ENCODE data around the gene GSTK1. TPM values are rescaled to one million over a fixed set of nuclear protein-coding genes. Genes with fewer than 3 reads are reported as not detected.

GSTK1 gene
- polyA plus RNA-seq, 1 of the 3 experiments (the other 2 are of a cell fraction) = 299 TPM

- POLR2A ChIA-PET = no interaction called here
- H2AFZ ChIP-seq (ENCODE audit: low read depth) = no peak overlapping the region
- no peaks in the 10 kb centered on the region for H3K36me3 ChIP-seq (replicated peaks in 1 of 2; ENCODE audit: control insufficient read depth in 1 of 2, insufficient read depth in 2 of 2, low read length in 1 of 2)
- peaks cover 0 to 1% of the 10 kb centered on the region in 2 experiments; a peak in 1 of 4 replicates for H3K4me1 ChIP-seq (ENCODE audit: control insufficient read depth in 1 of 2, insufficient read depth in 2 of 2, low read depth in 1 of 2, low read length in 1 of 2)
- H3K27me3 ChIP-seq (ENCODE audit: insufficient read depth) = no peaks in the 10 kb centered on the region
- no peaks in the 10 kb centered on the region for H3F3A ChIP-seq (replicated peaks; ENCODE audit: insufficient read depth)
- H3K4me3 ChIP-seq (ENCODE audit: low read depth in 2 of 2, low read length in 1 of 2) = no peak overlapping the region
- no peak for DNase-seq
- CTCF ChIA-PET = interaction anchor here (0.7 to 5.0 kb wide), 8 partner anchors 9 to 167 kb away, joined by 3 to 33 read pairs (median 4); no protein-coding TSS in a partner anchor
- no peaks in the 10 kb centered on the region for H3K79me2 ChIP-seq (ENCODE audit: insufficient read depth)
- no peaks in the 10 kb centered on the region for H3K9me2 ChIP-seq
- TF ChIP-seq RCOR1 (IDR thresholded peaks at IDR 0.05; ENCODE audit: low read length) (no peak), MEF2A (IDR thresholded peaks at IDR 0.05; ENCODE audit: borderline replicate concordance, low read depth) (no peak), IRF3 (IDR thresholded peaks at IDR 0.05; ENCODE audit: low read depth, low read length) (no peak), EZH2phosphoT487 (IDR thresholded peaks at IDR 0.05; ENCODE audit: borderline replicate concordance, low read depth) (no peak), FOSL2 (IDR thresholded peaks at IDR 0.05; ENCODE audit: borderline replicate concordance, low read depth) (no peak)
- no peak overlapping the region for H3K27ac ChIP-seq (ENCODE audit: low read depth in 2 of 2, low read length in 1 of 2)
- H3K9me3 ChIP-seq = peaks cover 11% of the 10 kb centered on the region; the same call in 1 of the 2 replicates
- no peak overlapping the region for H3K4me2 ChIP-seq
- H3K9ac ChIP-seq = no peak overlapping the region
- no peaks in the 10 kb centered on the region for H4K20me1 ChIP-seq (ENCODE audit: insufficient read depth)
These were observed 13.0 kb upstream of the GSTK1 start for GRCh38 chr7:143250199-143250598.

- Histone ChIP-seq H3K9ac (no peak overlapping the region), H3F3A (replicated peaks; ENCODE audit: insufficient read depth) (no peaks in the 10 kb centered on the region), H3K4me2 (no peak overlapping the region), H3K27me3 (ENCODE audit: insufficient read depth) (no peaks in the 10 kb centered on the region), H2AFZ (ENCODE audit: low read depth) (no peak overlapping the region), H3K9me3 (peaks cover 11% of the 10 kb centered on the region; the same call in 1 of the 2 replicates), H3K9me2 (no peaks in the 10 kb centered on the region), H3K36me3 (replicated peaks in 1 of 2; ENCODE audit: control insufficient read depth in 1 of 2, insufficient read depth in 2 of 2, low read length in 1 of 2) (no peaks in the 10 kb centered on the region), H3K79me2 (ENCODE audit: insufficient read depth) (no peaks in the 10 kb centered on the region), H4K20me1 (ENCODE audit: insufficient read depth) (no peaks in the 10 kb centered on the region), H3K27ac (ENCODE audit: low read depth in 2 of 2, low read length in 1 of 2) (no peak overlapping the region), H3K4me3 (ENCODE audit: low read depth in 2 of 2, low read length in 1 of 2) (no peak overlapping the region), H3K4me1 (ENCODE audit: control insufficient read depth in 1 of 2, insufficient read depth in 2 of 2, low read depth in 1 of 2, low read length in 1 of 2) (no peaks in the 10 kb centered on the region)
- DNase-seq = no peak
- 83% methylated on average over 1 of the region's 1 CpG for WGBS (ENCODE audit: low lambda C conversion rate)
- CTCF ChIA-PET = interaction anchor here (1.0 to 5.0 kb wide), 3 partner anchors 11 to 166 kb away, joined by 3 to 33 read pairs (median 6); no protein-coding TSS in a partner anchor
- POLR2A ChIA-PET = no interaction called here
- TF ChIP-seq GATA2 (CRISPR knock-in tag; IDR thresholded peaks at IDR 0.05) (no peak), YY1 (IDR thresholded peaks at IDR 0.05; ENCODE audit: low read depth) (no peak), FOXM1 (IDR thresholded peaks at IDR 0.05; ENCODE audit: low read depth) (no peak), FOSL2 (IDR thresholded peaks at IDR 0.05; ENCODE audit: borderline replicate concordance, low read depth) (no peak), MXI1 (IDR thresholded peaks at IDR 0.05; ENCODE audit: low read depth, low read length) (no peak), NFIC (IDR thresholded peaks at IDR 0.05; ENCODE audit: borderline replicate concordance) (no peak), TCF12 (IDR thresholded peaks at IDR 0.05) (no peak), ELF1 (IDR thresholded peaks at IDR 0.05) (no peak), TEAD4 (IDR thresholded peaks at IDR 0.05; ENCODE audit: borderline replicate concordance, insufficient read depth) (no peak), USF1 (IDR thresholded peaks at IDR 0.05; ENCODE audit: borderline replicate concordance, low read depth) (no peak), FOXJ3 (CRISPR knock-in tag; IDR thresholded peaks at IDR 0.05) (no peak), RCOR1 (IDR thresholded peaks at IDR 0.05; ENCODE audit: low read length) (no peak), RFX5 (IDR thresholded peaks at IDR 0.05; ENCODE audit: low read length) (no peak), IRF3 (IDR thresholded peaks at IDR 0.05; ENCODE audit: low read depth, low read length) (no peak), CTCF (IDR thresholded peaks at IDR 0.05) (no peak), MAX (IDR thresholded peaks at IDR 0.05; ENCODE audit: low read depth) (no peak), CHD2 (IDR thresholded peaks at IDR 0.05; ENCODE audit: low read length, partially characterized antibody) (no peak), EZH2phosphoT487 (IDR thresholded peaks at IDR 0.05; ENCODE audit: borderline replicate concordance, low read depth) (no peak)
These were observed 12.4 kb upstream of the GSTK1 start for GRCh38 chr7:143250822-143251221.
